GM21786 (cell line): ENCODE results near the gene TAX1BP1.
"Not testable (repeated sequence)": the region's sequence is repeated elsewhere in the genome, so short reads cannot be mapped to it uniquely, and the experiment has no call there.

ENCODE experiments used
- ATAC-seq: cut with Tn5 transposase; IDR thresholded peaks from one replicate; pipeline ENCODE4 v1.9.1; 2021; ENCODE audit not compliant: unreplicated experiment

Gene TAX1BP1

GRCh38 chr7:27840760-27841364 lies 100.9 kb downstream of the TAX1BP1 start:
- no peak for ATAC-seq

- ATAC-seq, result no peak
These were observed 102.2 kb downstream of the TAX1BP1 start for GRCh38 chr7:27842094-27842692.

GRCh38 chr7:27842851-27843250 lies 102.9 kb downstream of the TAX1BP1 start:
- no peak for ATAC-seq

- ATAC-seq, result no peak
These were observed 103.8 kb downstream of the TAX1BP1 start for GRCh38 chr7:27843584-27844305.

- no peak for ATAC-seq
These were observed 106.4 kb downstream of the TAX1BP1 start for GRCh38 chr7:27846388-27846787.

- no peak for ATAC-seq
These were observed 110.6 kb downstream of the TAX1BP1 start for GRCh38 chr7:27850531-27850930.

- not testable (repeated sequence) for ATAC-seq
These were observed 116.9 kb downstream of the TAX1BP1 start for GRCh38 chr7:27856703-27857485.

GRCh38 chr7:27860800-27861199 lies 120.8 kb downstream of the TAX1BP1 start:
- no peak for ATAC-seq

- ATAC-seq, result no peak
These were observed 121.8 kb downstream of the TAX1BP1 start for GRCh38 chr7:27861747-27862146.

- ATAC-seq, result no peak
These were observed 123.9 kb downstream of the TAX1BP1 start for GRCh38 chr7:27863880-27864279.

- ATAC-seq, result no peak
These were observed 126.3 kb downstream of the TAX1BP1 start for GRCh38 chr7:27866256-27866655.

GRCh38 chr7:27866828-27867672 lies 127.1 kb downstream of the TAX1BP1 start:
- no peak for ATAC-seq

- no peak for ATAC-seq
These were observed 128.2 kb downstream of the TAX1BP1 start for GRCh38 chr7:27868131-27868550.

GRCh38 chr7:27869056-27869455 lies 129.1 kb downstream of the TAX1BP1 start:
- ATAC-seq, result no peak

GRCh38 chr7:27870595-27870994 lies 130.6 kb downstream of the TAX1BP1 start:
- no peak for ATAC-seq

GRCh38 chr7:27871086-27871485 lies 131.1 kb downstream of the TAX1BP1 start:
- no peak for ATAC-seq

- no peak for ATAC-seq
These were observed 131.9 kb downstream of the TAX1BP1 start for GRCh38 chr7:27871866-27872265.

GRCh38 chr7:27872356-27873275 lies 132.7 kb downstream of the TAX1BP1 start:
- no peak for ATAC-seq
